ENCODE results near the gene ADORA3. TPM values are rescaled to one million over a fixed set of nuclear protein-coding genes. Genes with fewer than 3 reads are reported as not detected.

ADORA3 gene
- total and polyA plus RNA-seq, 2 of the 4 experiments (the other 2 are of a cell fraction) = not detected

DNA sequence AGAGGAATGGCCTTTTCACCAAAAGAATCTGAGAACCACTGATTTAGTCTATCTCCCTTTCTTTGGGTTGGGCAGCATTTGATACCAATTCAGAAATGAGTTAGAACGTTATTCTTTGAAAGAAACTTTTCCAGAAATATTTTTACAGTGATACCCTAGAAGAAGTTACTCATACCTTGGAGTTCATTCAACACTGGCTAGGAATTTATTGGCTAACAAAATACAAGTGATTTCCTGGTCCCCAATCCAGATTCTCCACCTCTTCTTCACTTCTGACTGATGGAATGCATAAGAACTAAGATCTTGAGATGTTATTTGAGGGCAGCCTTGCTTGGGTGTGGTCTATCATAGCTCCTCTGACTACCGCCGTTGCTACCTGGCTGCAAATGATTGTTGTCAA lies 20.3 kb downstream of the ADORA3 start:
- no peak for TF ChIP-seq MXI1 (IDR thresholded peaks at IDR 0.05; ENCODE audit: borderline replicate concordance, low read depth, low read length)
- no peak for TF ChIP-seq BHLHE40 (IDR thresholded peaks at IDR 0.05; ENCODE audit: low read depth, low read length)
- TF ChIP-seq FOS (IDR thresholded peaks at IDR 0.05; ENCODE audit: low read depth, low read length) = no peak
- no peak for TF ChIP-seq CHD1 (IDR thresholded peaks at IDR 0.05; ENCODE audit: low read depth, low read length)
- no peak for TF ChIP-seq MAZ (IDR thresholded peaks at IDR 0.05; ENCODE audit: borderline replicate concordance, low read depth, low read length)
- TF ChIP-seq USF2 (IDR thresholded peaks at IDR 0.05; ENCODE audit: low read depth, low read length) = no peak
- no peak for TF ChIP-seq RAD21 (IDR thresholded peaks at IDR 0.05; ENCODE audit: low read length)
- TF ChIP-seq RCOR1 (IDR thresholded peaks at IDR 0.05; ENCODE audit: insufficient replicate concordance, low read length) = no peak
- TF ChIP-seq, protein P1, sequence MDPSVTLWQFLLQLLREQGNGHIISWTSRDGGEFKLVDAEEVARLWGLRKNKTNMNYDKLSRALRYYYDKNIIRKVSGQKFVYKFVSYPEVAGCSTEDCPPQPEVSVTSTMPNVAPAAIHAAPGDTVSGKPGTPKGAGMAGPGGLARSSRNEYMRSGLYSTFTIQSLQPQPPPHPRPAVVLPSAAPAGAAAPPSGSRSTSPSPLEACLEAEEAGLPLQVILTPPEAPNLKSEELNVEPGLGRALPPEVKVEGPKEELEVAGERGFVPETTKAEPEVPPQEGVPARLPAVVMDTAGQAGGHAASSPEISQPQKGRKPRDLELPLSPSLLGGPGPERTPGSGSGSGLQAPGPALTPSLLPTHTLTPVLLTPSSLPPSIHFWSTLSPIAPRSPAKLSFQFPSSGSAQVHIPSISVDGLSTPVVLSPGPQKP (IDR thresholded peaks at IDR 0.05; ENCODE audit: borderline replicate concordance, low read depth, low read length) = no peak
- TF ChIP-seq RFX5 (IDR thresholded peaks at IDR 0.05; ENCODE audit: low read depth, low read length) = no peak
- TF ChIP-seq POLR2A (IDR thresholded peaks at IDR 0.05; ENCODE audit: low read depth, low read length) = no peak
- TF ChIP-seq, protein P2, sequence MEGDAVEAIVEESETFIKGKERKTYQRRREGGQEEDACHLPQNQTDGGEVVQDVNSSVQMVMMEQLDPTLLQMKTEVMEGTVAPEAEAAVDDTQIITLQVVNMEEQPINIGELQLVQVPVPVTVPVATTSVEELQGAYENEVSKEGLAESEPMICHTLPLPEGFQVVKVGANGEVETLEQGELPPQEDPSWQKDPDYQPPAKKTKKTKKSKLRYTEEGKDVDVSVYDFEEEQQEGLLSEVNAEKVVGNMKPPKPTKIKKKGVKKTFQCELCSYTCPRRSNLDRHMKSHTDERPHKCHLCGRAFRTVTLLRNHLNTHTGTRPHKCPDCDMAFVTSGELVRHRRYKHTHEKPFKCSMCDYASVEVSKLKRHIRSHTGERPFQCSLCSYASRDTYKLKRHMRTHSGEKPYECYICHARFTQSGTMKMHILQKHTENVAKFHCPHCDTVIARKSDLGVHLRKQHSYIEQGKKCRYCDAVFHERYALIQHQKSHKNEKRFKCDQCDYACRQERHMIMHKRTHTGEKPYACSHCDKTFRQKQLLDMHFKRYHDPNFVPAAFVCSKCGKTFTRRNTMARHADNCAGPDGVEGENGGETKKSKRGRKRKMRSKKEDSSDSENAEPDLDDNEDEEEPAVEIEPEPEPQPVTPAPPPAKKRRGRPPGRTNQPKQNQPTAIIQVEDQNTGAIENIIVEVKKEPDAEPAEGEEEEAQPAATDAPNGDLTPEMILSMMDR (conservative IDR thresholded peaks at IDR 0.05; ENCODE audit: low read depth, low read length) = no peak
- no peak for TF ChIP-seq NFE2L2 (IDR thresholded peaks at IDR 0.05; ENCODE audit: low read depth, low read length)
- no peak for TF ChIP-seq MAFK (IDR thresholded peaks at IDR 0.05; ENCODE audit: low read depth, low read length)
- no peak for TF ChIP-seq SMC3 (IDR thresholded peaks at IDR 0.05; ENCODE audit: low read depth, low read length)
- TF ChIP-seq CEBPB (IDR thresholded peaks at IDR 0.05; ENCODE audit: low read depth, low read length) = no peak
- peak; percentile 43 for DNase-seq

More for the DNA sequence above, 20.3 kb downstream of the ADORA3 start:
- in situ Hi-C loops (cut with MboI; ENCODE audit: low sequenced_read_pairs) (loop anchor here (5.0 to 25.0 kb wide), 2 partner anchors 284 to 879 kb away; no protein-coding TSS in a partner anchor), dilution Hi-C loops (cut with HindIII; ENCODE audit: low sequenced_read_pairs, unreplicated experiment) (no loop called here), intact Hi-C loops (cut with micrococcal nuclease) (no loop called here)
- Histone ChIP-seq H2AFZ (replicated peaks; ENCODE audit: low read length, poor library complexity) (no peak overlapping the region), H3K4ac (ENCODE audit: low read depth, low read length) (no peak overlapping the region), H3K79me1 (ENCODE audit: low read depth in 1 of 2, low read length in 2 of 2) (no peaks in the 10 kb centered on the region), H4K91ac (ENCODE audit: insufficient read depth, low read depth, low read length) (no peak overlapping the region), H3K4me3 (ENCODE audit: insufficient read depth, low read depth, low read length) (no peak overlapping the region), H3K4me1 (ENCODE audit: control insufficient read depth, insufficient read depth, low read length) (no peaks in the 10 kb centered on the region), H3K27ac (ENCODE audit: insufficient read depth, low read length) (no peak overlapping the region), H3K14ac (replicated peaks; ENCODE audit: low read depth, low read length) (no peak overlapping the region), H3K4me2 (ENCODE audit: low read depth, low read length) (no peak overlapping the region), H2BK120ac (ENCODE audit: low read depth, low read length) (no peak overlapping the region), H2AK9ac (replicated peaks; ENCODE audit: low read depth, low read length, poor library complexity) (no peak overlapping the region), H4K5ac (ENCODE audit: low read depth, low read length) (no peak overlapping the region), H3K9me1 (ENCODE audit: insufficient read depth, low read length) (no peaks in the 10 kb centered on the region), H4K8ac (ENCODE audit: low read depth in 2 of 2, low read length in 2 of 2) (no peak overlapping the region), H2BK15ac (ENCODE audit: low read depth, low read length) (no peak overlapping the region), H3K56ac (ENCODE audit: extremely low read depth, insufficient read depth, low read length) (no peak overlapping the region), H2AK5ac (ENCODE audit: low read depth, low read length) (no peak overlapping the region), H3K9ac (ENCODE audit: low read depth, low read length) (no peak overlapping the region), H3K23ac (ENCODE audit: low read depth, low read length) (no peak overlapping the region), H3K18ac (ENCODE audit: low read depth, low read length) (no peak overlapping the region), H4K20me1 (ENCODE audit: insufficient read depth, low read length) (no peaks in the 10 kb centered on the region), H3K27me3 (ENCODE audit: control insufficient read depth, insufficient read depth, low read length) (no peaks in the 10 kb centered on the region; the same call in 1 of the 2 replicates), H3K36me3 (ENCODE audit: control insufficient read depth, insufficient read depth, low read length) (no peaks in the 10 kb centered on the region), H2BK5ac (ENCODE audit: low read depth, low read length, poor library complexity, severe bottlenecking) (no peak overlapping the region), H2BK20ac (ENCODE audit: low read depth, low read length) (no peak overlapping the region), H3K9me3 (ENCODE audit: control insufficient read depth, insufficient read depth, low read length) (no peaks in the 10 kb centered on the region)
- ChIA-PET CTCF (no interaction called here), POLR2A (ENCODE audit: unreplicated experiment) (no interaction called here)
- WGBS, 2 experiments (ENCODE audit: extremely low coverage in 2 of 2, insufficient read length in 1 of 2) = no CpG with 5 or more reads among the region's 3 CpGs
- BruUV-seq (replicated peaks) = no TSS peak
- peak; percentile 15; the same call in 1 of the 2 replicates for ATAC-seq (ENCODE audit: low read depth)
